K562 (cell line): ENCODE results near the gene RPP21. TPM values are rescaled to one million over a fixed set of nuclear protein-coding genes. Genes with fewer than 3 reads are reported as not detected.

Experiments
- ATAC-seq: fragments of 200-7000 bp; cut with Tn5 transposase; 3 replicates; pipeline ENCODE4 v1.9.1; 2020; ENCODE audit warnings: moderate library complexity
- BruUV-seq: library from RNA; stranded (reverse); fragments of 400-500 nt; replicated peaks from 2 replicates; lab custom pipeline; 2021; lab: Mats Ljungman, UMichigan
- CTCF ChIA-PET: fragments of 300-600 bp; formaldehyde crosslinking; extraction: SDS; loops from one replicate; lab custom pipeline; 2021; ENCODE audit warnings: low intra/inter-chr PET ratio; lab: Yijun Ruan, JAX
- POLR2A ChIA-PET: fragments of 300-600, 350-650 bp; sonication (Branson Sonifier 250); formaldehyde crosslinking; extraction: SDS; loops from one replicate; lab custom pipeline; 2021; ENCODE audit warnings: antibody characterized with exemption, inconsistent platforms; lab: Yijun Ruan, JAX
- DNase-seq, 4 experiments: peaks; one replicate each; pipeline versions ENCODE4 v3.0.0 to v3.0.0-alpha.2; 2011 to 2018; ENCODE audit warnings: low spot score in 3 of 4, mixed read lengths in 3 of 4; ENCODE audit errors: extremely low read depth in 1 of 4
- FAIRE-seq: peaks from 2 replicates; lab custom pipeline; 2011; peaks lifted over from hg19 to GRCh38; lab: Jason Lieb, UNC
- H2AFZ ChIP-seq: 2 replicates; pipeline ENCODE4 v1.6.0; 2011; ENCODE audit warnings: low read depth, low read length, control low read depth, inconsistent platforms
- H3K27ac ChIP-seq: fragments of 200-600 bp; 3 replicates; pipeline ENCODE4 v1.8.0; 2011; ENCODE audit warnings: low read depth, mild to moderate bottlenecking, control low read depth, inconsistent platforms, low read length, moderate library complexity, mixed read lengths; ENCODE audit errors: extremely low read depth
- H3K27me3 ChIP-seq, 2 experiments: fragments of 300-600 bp in 1 of 2; 2 replicates in 1 of 2; 3 replicates in 1 of 2; pipeline versions ENCODE4 v1.6.0 to v1.8.0; 2011; ENCODE audit warnings: inconsistent platforms in 2 of 2, low read length in 2 of 2, mild to moderate bottlenecking in 1 of 2, mixed read lengths in 1 of 2, moderate library complexity in 1 of 2; ENCODE audit not compliant: control insufficient read depth in 2 of 2, insufficient read depth in 2 of 2
- H3K36me3 ChIP-seq: fragments of 300-600 bp; 3 replicates; pipeline ENCODE4 v1.8.0; 2011; ENCODE audit warnings: mild to moderate bottlenecking, low read length, inconsistent platforms; ENCODE audit not compliant: control insufficient read depth, insufficient read depth
- H3K4me1 ChIP-seq, 2 experiments: fragments of 200-600 bp in 1 of 2; replicated peaks in 1 of 2; 2 replicates in 1 of 2; 3 replicates in 1 of 2; pipeline versions ENCODE4 v1.5.1 to v1.8.0; 2011; ENCODE audit warnings: inconsistent platforms in 2 of 2, low read length in 2 of 2, mild to moderate bottlenecking in 1 of 2, mixed read lengths in 1 of 2, moderate library complexity in 1 of 2; ENCODE audit not compliant: control insufficient read depth in 2 of 2, insufficient read depth in 2 of 2
- H3K4me2 ChIP-seq: 2 replicates; pipeline ENCODE4 v1.6.1; 2011; ENCODE audit warnings: low read length, control low read depth, inconsistent platforms, mixed read lengths; ENCODE audit not compliant: insufficient read depth
- H3K4me3 ChIP-seq: fragments of 200-600 bp; sonication (generic), shearing (Covaris generic); 2 replicates; pipeline ENCODE4 v1.5.1; 2016; ENCODE audit warnings: control low read depth, inconsistent platforms
- H3K79me2 ChIP-seq: fragments of 200-600 bp; 3 replicates; pipeline ENCODE4 v1.8.0; 2011; ENCODE audit warnings: low read length, inconsistent platforms; ENCODE audit not compliant: control insufficient read depth, insufficient read depth
- H3K9ac ChIP-seq, 2 experiments: 2 replicates each; pipeline versions ENCODE4 v1.6.0 to v1.6.1; 2011; ENCODE audit warnings: low read depth in 2 of 2, low read length in 2 of 2, control low read depth in 1 of 2, inconsistent platforms in 1 of 2, mild to moderate bottlenecking in 1 of 2, mixed read lengths in 1 of 2; ENCODE audit not compliant: insufficient read depth in 1 of 2
- H3K9me1 ChIP-seq: one replicate; pipeline ENCODE4 v1.6.0; 2011; ENCODE audit warnings: inconsistent platforms, mild to moderate bottlenecking, low read length, moderate library complexity; ENCODE audit not compliant: control insufficient read depth, insufficient read depth
- H3K9me3 ChIP-seq: replicated peaks from 2 replicates; pipeline ENCODE4 v1.5.1; 2011; ENCODE audit warnings: low read depth, low read length, inconsistent platforms; ENCODE audit not compliant: control insufficient read depth, insufficient read depth
- H4K20me1 ChIP-seq: replicated peaks from 2 replicates; pipeline ENCODE4 v1.6.1; 2011; ENCODE audit warnings: low read length, inconsistent platforms, mixed read lengths; ENCODE audit not compliant: control insufficient read depth, insufficient read depth
- CBX8 ChIP-seq: fragments of 200-600 bp; sonication (generic); IDR thresholded peaks from 2 replicates; pipeline ENCODE4 v1.6.1; 2012; ENCODE audit warnings: borderline replicate concordance, mixed run types, low read depth, mild to moderate bottlenecking, moderate library complexity, mixed read lengths, low read length, control low read depth, inconsistent platforms; ENCODE audit not compliant: poor library complexity, severe bottlenecking; ENCODE audit errors: extremely low read depth
- COPS2 ChIP-seq: fragments of 450-650 bp; conservative IDR thresholded peaks from 2 replicates; pipeline ENCODE4 v1.6.1; 2016; ENCODE audit warnings: mild to moderate bottlenecking, moderate library complexity
- CUX1 ChIP-seq: fragments of 200-800 bp; sonication (Bioruptor generic); IDR thresholded peaks from 2 replicates; pipeline ENCODE4 v1.6.1; 2016; ENCODE audit warnings: missing genetic modification characterization, missing compliant biosample characterization
- GABPB1 ChIP-seq: sonication (generic); formaldehyde crosslinking; IDR thresholded peaks from 2 replicates; pipeline ENCODE4 v1.8.0; 2022; ENCODE audit warnings: mild to moderate bottlenecking, missing genetic modification reagents
- JUND ChIP-seq, 2 experiments: IDR thresholded peaks; 2 replicates in 1 of 2; 3 replicates in 1 of 2; pipeline ENCODE4 v1.6.1; 2011; ENCODE audit warnings: borderline replicate concordance in 2 of 2, low read depth in 2 of 2, low read length in 2 of 2, improper control_type of control experiment in 1 of 2, missing biosample characterization in 1 of 2, missing genetic modification characterization in 1 of 2, missing genetic modification reagents in 1 of 2
- KHSRP ChIP-seq: fragments of 450-650 bp; IDR thresholded peaks from 2 replicates; pipeline ENCODE4 v1.6.1; 2017
- MTA2 ChIP-seq: fragments of 450-650 bp; IDR thresholded peaks from 2 replicates; pipeline ENCODE4 v1.6.1; 2016; ENCODE audit warnings: low read depth
- SREBF2 ChIP-seq: sonication (generic); formaldehyde crosslinking; IDR thresholded peaks from 2 replicates; pipeline ENCODE4 v1.4.0; 2020; ENCODE audit warnings: mild to moderate bottlenecking, missing genetic modification reagents
- TBL1XR1 ChIP-seq, 2 experiments: IDR thresholded peaks; 2 replicates each; pipeline ENCODE4 v1.6.1; 2012; ENCODE audit warnings: improper control_type of control experiment in 2 of 2, low read length in 2 of 2, mild to moderate bottlenecking in 1 of 2
- TRIM24 ChIP-seq, 2 experiments: fragments of 450-650 bp; IDR thresholded peaks; 2 replicates each; pipeline ENCODE4 v1.6.1; 2016
- WGBS: fragments of 100-300 bp; shearing (Covaris generic); methylation state at CpG from one replicate; pipeline ENCODE4 v1.1.6; 2016; ENCODE audit warnings: low coverage, mixed read lengths; ENCODE audit not compliant: insufficient coverage; ENCODE audit errors: missing lambda C conversion rate; 5-methylcytosine and 5-hydroxymethylcytosine counted together
- in situ Hi-C: fragments of 300-500 bp; cut with MboI; formaldehyde crosslinking; loops from 4 replicates; pipeline ENCODE4 v1.15.0; 2018; ENCODE audit warnings: inconsistent platforms, mixed read lengths
- intact Hi-C: fragments of 100-400 bp; cut with micrococcal nuclease; formaldehyde crosslinking; loops from 2 replicates; pipeline ENCODE4 v1.14.2; 2022
- polyA plus RNA-seq, 8 experiments: library from polyadenylated mRNA; depleted of rRNA in 4 of 8; stranded (reverse) in 5 of 8; unstranded in 3 of 8; fragments of >200 nt; fragmentation: Nextera tagmentation in 2 of 8; fragmentation: Illumina TruSeq in 1 of 8; extraction: Ambion mirVana in 2 of 8; extraction: Trizol in 1 of 8; gene quantifications; 2 replicates each; pipeline versions ENCODE4 v1.2.1 to v1.2.3, GENCODE V29; 2011 to 2014; ENCODE audit warnings: inconsistent platforms in 1 of 8, missing spikeins in 1 of 8
- total RNA-seq, 7 experiments: library from RNA; depleted of rRNA in 6 of 7; stranded (reverse); fragments of >200 nt in 6 of 7; fragmentation: Illumina TruSeq in 2 of 7; extraction: Trizol in 2 of 7; gene quantifications; 2 replicates each; pipeline versions ENCODE4 v1.2.1 to v1.2.3, GENCODE V29; 2011 to 2021; ENCODE audit warnings: low replicate concordance in 1 of 7
- TF ChIP-seq, protein P1 (sequence below): sonication (generic); IDR thresholded peaks from 2 replicates; pipeline ENCODE4 v1.6.1; 2016
- TF ChIP-seq, protein P2 (sequence below): fragments of 450-650 bp; formaldehyde crosslinking; IDR thresholded peaks from 2 replicates; pipeline ENCODE4 v1.4.0; 2022; ENCODE audit warnings: missing genetic modification characterization

RPP21 gene
- total and polyA plus RNA-seq, 9 of the 15 experiments (the other 6 are each of a cell fraction or from before 2014, with no cell fraction given) = 62.1 to 362 (median 166) TPM

DNA sequence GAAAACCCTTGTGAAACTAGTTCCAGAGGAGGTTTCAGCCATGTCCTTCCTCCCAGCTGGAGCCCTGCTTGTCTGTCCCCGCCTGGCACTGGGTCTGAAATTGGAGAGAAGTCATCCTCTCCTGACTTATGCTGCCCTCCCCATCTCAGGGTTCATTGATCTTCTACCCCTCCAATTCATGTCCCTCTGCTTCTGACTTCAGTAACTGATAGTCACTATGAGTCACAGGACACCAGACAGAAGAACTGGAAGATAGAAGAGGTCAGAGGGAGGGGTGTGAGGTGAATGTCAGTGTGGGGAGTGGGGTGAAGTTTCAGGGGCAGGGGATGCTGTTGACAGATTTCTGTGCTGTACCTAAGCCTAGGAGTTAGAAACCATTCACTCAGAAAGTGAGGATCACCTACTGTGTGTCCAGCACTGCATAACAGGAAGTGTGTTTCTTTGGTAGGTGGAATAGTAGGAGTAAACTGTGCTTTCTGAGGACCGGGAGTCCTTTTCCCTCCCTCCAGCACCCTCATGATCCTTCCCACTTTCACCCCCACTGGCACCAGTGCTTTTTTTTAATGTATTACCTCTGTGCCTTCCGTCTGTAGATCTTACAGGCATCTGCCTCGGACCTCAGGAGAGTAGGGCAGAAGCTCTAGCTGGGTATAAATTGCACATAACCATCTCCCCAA, 627 bp upstream of the RPP21 start:
- Histone ChIP-seq H3K79me2 (peaks cover 16% of the 10 kb centered on the region), H3K4me1 (peaks cover 41 to 57% of the 10 kb centered on the region in 2 experiments), H3K27me3 (no peaks in the 10 kb centered on the region), H3K9ac (peak overlapping the region; percentile 81 to 94; a peak in 3 of 4 replicates), H4K20me1 (no peaks in the 10 kb centered on the region), H3K27ac (peak overlapping the region; percentile 84), H3K9me1 (no peaks in the 10 kb centered on the region), H3K9me3 (no peaks in the 10 kb centered on the region), H2AFZ (peak overlapping the region; percentile 94), H3K36me3 (peaks cover 55% of the 10 kb centered on the region), H3K4me2 (peak overlapping the region; percentile 76), H3K4me3 (peak overlapping the region; percentile 82)
- CTCF ChIA-PET = interaction anchor here (0.7 kb wide), 1 partner anchor 16 kb away, joined by 3 read pairs; no protein-coding TSS in a partner anchor
- POLR2A ChIA-PET = interaction anchor here (0.6 to 1.3 kb wide), 4 partner anchors 12 to 1790 kb away, joined by 3 to 7 read pairs (median 4); partner anchors contain the start of gene TRIM39
- intact Hi-C loops = loop anchor here (10.0 kb wide), 1 partner anchor 280 kb away; the partner anchor contains the start of genes POLR1H and PPP1R11
- BruUV-seq = no TSS peak
- DNase-seq (peak; percentile 66 to 83 (median 74)), ATAC-seq (peak; percentile 49), FAIRE-seq (peak; percentile 86)
- in situ Hi-C loops = no loop called here
- WGBS = 7% methylated on average over 4 of the region's 4 CpGs
- TF ChIP-seq KHSRP (no peak), COPS2 (no peak), CUX1 (peak; percentile 86; the same call in 1 of the 2 replicates), CBX8 (no peak), MTA2 (peak; percentile 59), JUND (IDR thresholded peaks at IDR 0.05; ENCODE audit: borderline replicate concordance, low read depth, low read length) (peak; percentile 91), JUND (tag; IDR thresholded peaks at IDR 0.05; ENCODE audit: borderline replicate concordance, low read depth, low read length) (peak; percentile 87; the same call in 2 of the 3 replicates), SREBF2 (CRISPR knock-in tag) (no peak), GABPB1 (CRISPR knock-in tag) (no peak), TBL1XR1 (IDR thresholded peaks at IDR 0.05; ENCODE audit: low read length in 2 of 2) (peak in 1 of 2 experiments; percentile 49; a peak in 1 of 4 replicates), TRIM24 (IDR thresholded peaks at IDR 0.05) (peak in 1 of 2 experiments; percentile 43; a peak in 1 of 4 replicates)
- TF ChIP-seq, protein P1, sequence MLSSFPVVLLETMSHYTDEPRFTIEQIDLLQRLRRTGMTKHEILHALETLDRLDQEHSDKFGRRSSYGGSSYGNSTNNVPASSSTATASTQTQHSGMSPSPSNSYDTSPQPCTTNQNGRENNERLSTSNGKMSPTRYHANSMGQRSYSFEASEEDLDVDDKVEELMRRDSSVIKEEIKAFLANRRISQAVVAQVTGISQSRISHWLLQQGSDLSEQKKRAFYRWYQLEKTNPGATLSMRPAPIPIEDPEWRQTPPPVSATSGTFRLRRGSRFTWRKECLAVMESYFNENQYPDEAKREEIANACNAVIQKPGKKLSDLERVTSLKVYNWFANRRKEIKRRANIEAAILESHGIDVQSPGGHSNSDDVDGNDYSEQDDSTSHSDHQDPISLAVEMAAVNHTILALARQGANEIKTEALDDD = peak; percentile 66; the same call in 1 of the 2 replicates
- TF ChIP-seq, protein P2, sequence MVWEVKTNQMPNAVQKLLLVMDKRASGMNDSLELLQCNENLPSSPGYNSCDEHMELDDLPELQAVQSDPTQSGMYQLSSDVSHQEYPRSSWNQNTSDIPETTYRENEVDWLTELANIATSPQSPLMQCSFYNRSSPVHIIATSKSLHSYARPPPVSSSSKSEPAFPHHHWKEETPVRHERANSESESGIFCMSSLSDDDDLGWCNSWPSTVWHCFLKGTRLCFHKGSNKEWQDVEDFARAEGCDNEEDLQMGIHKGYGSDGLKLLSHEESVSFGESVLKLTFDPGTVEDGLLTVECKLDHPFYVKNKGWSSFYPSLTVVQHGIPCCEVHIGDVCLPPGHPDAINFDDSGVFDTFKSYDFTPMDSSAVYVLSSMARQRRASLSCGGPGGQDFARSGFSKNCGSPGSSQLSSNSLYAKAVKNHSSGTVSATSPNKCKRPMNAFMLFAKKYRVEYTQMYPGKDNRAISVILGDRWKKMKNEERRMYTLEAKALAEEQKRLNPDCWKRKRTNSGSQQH (CRISPR knock-in tag) = no peak
